GM21367 (cell line): ENCODE measurements around the gene SEC62.
"Not testable (repeated sequence)": the region's sequence is repeated elsewhere in the genome, so short reads cannot be mapped to it uniquely, and the experiment has no call there.

Experiments
- ATAC-seq: cut with Tn5 transposase; IDR thresholded peaks from one replicate; pipeline ENCODE4 v1.9.1; 2021; ENCODE audit not compliant: unreplicated experiment

Gene SEC62

GRCh38 chr3:170012683-170013400 lies 46.2 kb downstream of the SEC62 start:
- no peak for ATAC-seq

GRCh38 chr3:170016057-170016456 lies 49.5 kb downstream of the SEC62 start:
- ATAC-seq: no peak

GRCh38 chr3:170019306-170019705 lies 52.7 kb downstream of the SEC62 start:
- not testable (repeated sequence) for ATAC-seq

GRCh38 chr3:170021083-170021482 lies 54.5 kb downstream of the SEC62 start:
- no peak for ATAC-seq

- ATAC-seq: no peak
These were observed 55.7 kb downstream of the SEC62 start for GRCh38 chr3:170022336-170022735.

GRCh38 chr3:170023165-170023564 lies 56.6 kb downstream of the SEC62 start:
- no peak for ATAC-seq

GRCh38 chr3:170024581-170024980 lies 58.0 kb downstream of the SEC62 start:
- ATAC-seq: no peak

- ATAC-seq: no peak
These were observed 60.9 kb downstream of the SEC62 start for GRCh38 chr3:170027233-170028102.

GRCh38 chr3:170033489-170033888 lies 66.9 kb downstream of the SEC62 start:
- no peak for ATAC-seq

- peak; percentile 80 for ATAC-seq
These were observed 71.1 kb downstream of the SEC62 start, which contains the start of gene GPR160 for GRCh38 chr3:170037463-170038433. Gene GPR160 (plus strand): TSS chr3:170037995. CDS start chr3:170083973, 45,978 bp downstream.

GRCh38 chr3:170038434-170039110 lies 72.0 kb downstream of the SEC62 start:
- ATAC-seq: no peak

GRCh38 chr3:170040418-170040817 lies 73.8 kb downstream of the SEC62 start:
- ATAC-seq: no peak

GRCh38 chr3:170043506-170043905 lies 76.9 kb downstream of the SEC62 start:
- ATAC-seq: no peak

GRCh38 chr3:170044271-170044670 lies 77.7 kb downstream of the SEC62 start:
- no peak for ATAC-seq

GRCh38 chr3:170044795-170045244 lies 78.2 kb downstream of the SEC62 start:
- ATAC-seq: peak; percentile 82

- no peak for ATAC-seq
These were observed 79.9 kb downstream of the SEC62 start for GRCh38 chr3:170046269-170047132.

GRCh38 chr3:170047133-170047404 lies 80.5 kb downstream of the SEC62 start:
- no peak for ATAC-seq
